IMR-90 (cell line): Measurements from ENCODE around the gene RAPGEF2. TPM values are rescaled to one million over a fixed set of nuclear protein-coding genes. Genes with fewer than 3 reads are reported as not detected.

ENCODE experiments used
- ATAC-seq: fragments of 200-7000 bp; cut with Tn5 transposase; 2 replicates; pipeline ENCODE4 v1.9.1; 2020; ENCODE audit warnings: low read depth, mild to moderate bottlenecking, moderate library complexity
- BruUV-seq: library from RNA; stranded (reverse); fragments of 400-500 nt; replicated peaks from 2 replicates; lab custom pipeline; 2021; lab: Mats Ljungman, UMichigan
- CTCF ChIA-PET: fragments of 300-600 bp; formaldehyde crosslinking; extraction: SDS; loops from one replicate; lab custom pipeline; 2021; ENCODE audit warnings: antibody characterized with exemption; lab: Yijun Ruan, JAX
- POLR2A ChIA-PET: fragments of 300-600 bp; sonication (Branson Sonifier 250); formaldehyde crosslinking; loops from one replicate; lab custom pipeline; 2022; ENCODE audit warnings: antibody characterized with exemption; ENCODE audit not compliant: unreplicated experiment; lab: Charles Lee
- DNase-seq: peaks from one replicate; pipeline ENCODE4 v3.0.0; 2013
- H2AFZ ChIP-seq: replicated peaks from 2 replicates; pipeline ENCODE3; 2013; ENCODE audit warnings: low read length, mild to moderate bottlenecking; ENCODE audit not compliant: poor library complexity
- H2AK5ac ChIP-seq: 2 replicates; pipeline ENCODE4 v1.6.1; 2013; ENCODE audit warnings: low read depth, low read length, inconsistent platforms
- H2AK9ac ChIP-seq: replicated peaks from 2 replicates; pipeline ENCODE3; 2013; ENCODE audit warnings: mild to moderate bottlenecking, low read depth, low read length, moderate library complexity; ENCODE audit not compliant: poor library complexity
- H2BK120ac ChIP-seq: 2 replicates; pipeline ENCODE4 v1.6.1; 2013; ENCODE audit warnings: low read depth, low read length, inconsistent platforms
- H2BK15ac ChIP-seq: 3 replicates; pipeline ENCODE4 v1.6.1; 2013; ENCODE audit warnings: low read depth, low read length, inconsistent platforms
- H2BK20ac ChIP-seq: 2 replicates; pipeline ENCODE4 v1.6.1; 2013; ENCODE audit warnings: low read depth, mild to moderate bottlenecking, inconsistent platforms, low read length, moderate library complexity
- H2BK5ac ChIP-seq: 2 replicates; pipeline ENCODE4 v1.6.1; 2013; ENCODE audit warnings: mild to moderate bottlenecking, low read depth, low read length, inconsistent platforms; ENCODE audit not compliant: poor library complexity, severe bottlenecking
- H3K14ac ChIP-seq: replicated peaks from 2 replicates; pipeline ENCODE4 v1.6.1; 2013; ENCODE audit warnings: low read depth, low read length, inconsistent platforms
- H3K18ac ChIP-seq: 2 replicates; pipeline ENCODE4 v1.6.1; 2013; ENCODE audit warnings: low read depth, low read length, control low read depth
- H3K23ac ChIP-seq: 2 replicates; pipeline ENCODE4 v1.6.1; 2013; ENCODE audit warnings: low read depth, low read length, inconsistent platforms
- H3K27ac ChIP-seq: 2 replicates; pipeline ENCODE4 v1.5.1; 2013; ENCODE audit warnings: mild to moderate bottlenecking, control low read depth, low read length; ENCODE audit not compliant: insufficient read depth
- H3K27me3 ChIP-seq: 2 replicates; pipeline ENCODE4 v1.6.1; 2013; ENCODE audit warnings: low read length; ENCODE audit not compliant: control insufficient read depth, insufficient read depth
- H3K36me3 ChIP-seq: 2 replicates; pipeline ENCODE4 v1.6.1; 2013; ENCODE audit warnings: low read length, mixed read lengths; ENCODE audit not compliant: control insufficient read depth, insufficient read depth
- H3K4ac ChIP-seq: 2 replicates; pipeline ENCODE4 v1.6.1; 2013; ENCODE audit warnings: low read depth, low read length, inconsistent platforms
- H3K4me1 ChIP-seq: 2 replicates; pipeline ENCODE4 v1.6.1; 2013; ENCODE audit warnings: low read length, mixed read lengths; ENCODE audit not compliant: control insufficient read depth, insufficient read depth
- H3K4me2 ChIP-seq: 2 replicates; pipeline ENCODE4 v1.6.1; 2013; ENCODE audit warnings: low read depth, mild to moderate bottlenecking, control low read depth, low read length, moderate library complexity
- H3K4me3 ChIP-seq: 2 replicates; pipeline ENCODE4 v1.5.1; 2013; ENCODE audit warnings: low read depth, mild to moderate bottlenecking, control low read depth, low read length, moderate library complexity; ENCODE audit not compliant: insufficient read depth
- H3K56ac ChIP-seq: 2 replicates; pipeline ENCODE4 v1.6.1; 2013; ENCODE audit warnings: low read length, inconsistent platforms; ENCODE audit not compliant: insufficient read depth; ENCODE audit errors: extremely low read depth
- H3K79me1 ChIP-seq, 2 experiments: 2 replicates each; pipeline ENCODE4 v1.6.1; 2013; ENCODE audit warnings: low read length in 2 of 2, inconsistent platforms in 1 of 2, low read depth in 1 of 2
- H3K9ac ChIP-seq: 2 replicates; pipeline ENCODE4 v1.6.1; 2013; ENCODE audit warnings: low read depth, low read length, control low read depth
- H3K9me1 ChIP-seq: 2 replicates; pipeline ENCODE4 v1.6.1; 2013; ENCODE audit warnings: low read length, inconsistent platforms; ENCODE audit not compliant: insufficient read depth
- H3K9me3 ChIP-seq: 2 replicates; pipeline ENCODE4 v1.6.1; 2013; ENCODE audit warnings: low read length; ENCODE audit not compliant: control insufficient read depth, insufficient read depth
- H4K20me1 ChIP-seq: 2 replicates; pipeline ENCODE4 v1.6.1; 2013; ENCODE audit warnings: low read length, inconsistent platforms; ENCODE audit not compliant: insufficient read depth
- H4K5ac ChIP-seq: 2 replicates; pipeline ENCODE4 v1.6.1; 2013; ENCODE audit warnings: mild to moderate bottlenecking, low read depth, low read length, control low read depth
- H4K8ac ChIP-seq, 2 experiments: 2 replicates each; pipeline ENCODE4 v1.6.1; 2013; ENCODE audit warnings: low read depth in 2 of 2, low read length in 2 of 2, control low read depth in 1 of 2, inconsistent platforms in 1 of 2
- H4K91ac ChIP-seq: 2 replicates; pipeline ENCODE4 v1.6.1; 2013; ENCODE audit warnings: low read depth, low read length, inconsistent platforms; ENCODE audit not compliant: insufficient read depth
- BHLHE40 ChIP-seq: fragments of 150-350 bp; IDR thresholded peaks from 2 replicates; pipeline ENCODE4 v1.6.1; 2016; ENCODE audit warnings: mild to moderate bottlenecking, low read depth, low read length
- MXI1 ChIP-seq: IDR thresholded peaks from 2 replicates; pipeline ENCODE4 v1.6.1; 2012; ENCODE audit warnings: low read depth, mild to moderate bottlenecking, low read length, moderate library complexity, borderline replicate concordance
- POLR2A ChIP-seq: IDR thresholded peaks from 2 replicates; pipeline ENCODE4 v1.6.1; 2012; ENCODE audit warnings: mild to moderate bottlenecking, low read depth, low read length
- RAD21 ChIP-seq: IDR thresholded peaks from 2 replicates; pipeline ENCODE4 v1.6.1; 2012; ENCODE audit warnings: low read length, improper control_type of control experiment
- RCOR1 ChIP-seq: IDR thresholded peaks from 2 replicates; pipeline ENCODE4 v1.6.1; 2012; ENCODE audit warnings: mild to moderate bottlenecking, low read length, improper control_type of control experiment; ENCODE audit not compliant: insufficient replicate concordance
- RFX5 ChIP-seq: IDR thresholded peaks from 2 replicates; pipeline ENCODE4 v1.8.0; 2012; ENCODE audit warnings: low read depth, mild to moderate bottlenecking, low read length, moderate library complexity
- SMC3 ChIP-seq: fragments of 150-350 bp; IDR thresholded peaks from 2 replicates; pipeline ENCODE4 v1.6.1; 2016; ENCODE audit warnings: low read depth, mild to moderate bottlenecking, antibody characterized with exemption, low read length, moderate library complexity
- WGBS, 2 experiments: methylation state at CpG; one replicate each; pipeline versions ENCODE4 v1.1.5 to v1.1.7; 2013; ENCODE audit warnings: missing lambda C conversion rate in 2 of 2; ENCODE audit not compliant: insufficient read length in 1 of 2; ENCODE audit errors: extremely low coverage in 2 of 2; 5-methylcytosine and 5-hydroxymethylcytosine counted together
- dilution Hi-C: fragments of 300-500 bp; cut with HindIII; formaldehyde crosslinking; loops from one replicate; pipeline ENCODE4 v1.14.3; 2018; ENCODE audit warnings: low sequenced_read_pairs; ENCODE audit not compliant: unreplicated experiment
- in situ Hi-C: fragments of 300-500 bp; cut with MboI; formaldehyde crosslinking; loops from 3 replicates; pipeline ENCODE4 v1.14.3; 2019; ENCODE audit warnings: low sequenced_read_pairs, inconsistent platforms, mixed read lengths
- intact Hi-C: fragments of 100-400 bp; cut with micrococcal nuclease; formaldehyde crosslinking; loops from 2 replicates; pipeline ENCODE4 v1.10.0; 2022
- polyA plus RNA-seq, 3 experiments: library from polyadenylated mRNA; depleted of rRNA; stranded (reverse); fragments of >200 nt; gene quantifications; 2 replicates each; pipeline ENCODE4 v1.2.3, GENCODE V29; 2012; ENCODE audit warnings: low replicate concordance in 1 of 3
- total RNA-seq: library from RNA; depleted of rRNA; stranded (reverse); fragments of >200 nt; gene quantifications from 2 replicates; pipeline ENCODE4 v1.2.3, GENCODE V29; 2012
- TF ChIP-seq, protein P1 (sequence below): conservative IDR thresholded peaks from 2 replicates; pipeline ENCODE4 v1.5.1; 2012; ENCODE audit warnings: mild to moderate bottlenecking, low read depth, low read length, improper control_type of control experiment
- TF ChIP-seq, protein P2 (sequence below): fragments of 150-350 bp; IDR thresholded peaks from 2 replicates; pipeline ENCODE4 v1.6.1; 2016; ENCODE audit warnings: low read depth, mild to moderate bottlenecking, low read length, moderate library complexity, borderline replicate concordance

The RAPGEF2 gene
- total and polyA plus RNA-seq, 2 of the 4 experiments (the other 2 are of a cell fraction): 27.6 to 109 TPM

DNA sequence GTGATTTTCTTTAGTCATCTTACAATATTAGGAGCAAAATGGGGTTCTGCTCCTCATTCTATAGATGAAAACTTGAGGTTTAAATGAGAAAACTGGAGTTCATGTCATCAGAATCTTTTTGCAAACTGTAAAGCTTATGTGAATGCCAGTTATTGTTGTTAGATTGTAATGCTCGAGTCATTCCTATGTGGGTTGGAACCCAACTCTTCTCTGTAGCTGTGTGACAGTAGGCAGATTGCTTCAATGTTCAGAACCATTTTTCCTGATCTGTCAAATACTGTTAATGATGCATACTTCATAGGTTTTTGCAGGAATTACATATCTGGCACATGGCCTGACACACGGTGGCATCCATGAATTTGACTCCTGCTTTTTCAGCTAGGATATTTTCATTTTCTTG, 178.9 kb downstream of the RAPGEF2 start:
- Histone ChIP-seq H2BK15ac (no peak overlapping the region), H3K18ac (peak overlapping the region; percentile 52; the same call in 1 of the 2 replicates), H2AK5ac (no peak overlapping the region), H4K20me1 (no peaks in the 10 kb centered on the region), H4K8ac (peak overlapping the region in 1 of 2 experiments; percentile 2; a peak in 1 of 4 replicates), H3K14ac (0 out of 2 replicates have a peak overlapping the region, but pooled peaks have one; percentile 33), H3K27me3 (no peaks in the 10 kb centered on the region), H2AK9ac (peak overlapping the region; percentile 48), H3K4ac (peak overlapping the region; percentile 1; the same call in 1 of the 2 replicates), H3K9ac (no peak overlapping the region), H2BK20ac (no peak overlapping the region), H3K4me3 (no peak overlapping the region), H2AFZ (no peak overlapping the region), H3K79me1 (peaks cover 23 to 50% of the 10 kb centered on the region in 2 experiments), H3K4me1 (peaks cover 7% of the 10 kb centered on the region), H4K91ac (no peak overlapping the region), H3K27ac (no peak overlapping the region), H2BK120ac (no peak overlapping the region), H3K56ac (no peak overlapping the region), H3K9me3 (no peaks in the 10 kb centered on the region), H4K5ac (peak overlapping the region; percentile 38; the same call in 1 of the 2 replicates), H2BK5ac (peak overlapping the region; percentile 52), H3K36me3 (no peaks in the 10 kb centered on the region; the same call in 1 of the 2 replicates), H3K9me1 (0 out of 2 replicates have a peak, but pooled peaks cover 3% of the 10 kb centered on the region), H3K4me2 (peak overlapping the region; percentile 46; the same call in 1 of the 2 replicates), H3K23ac (no peak overlapping the region)
- dilution Hi-C loops (no loop called here), intact Hi-C loops (no loop called here), in situ Hi-C loops (no loop called here)
- CTCF ChIA-PET: no interaction called here
- peak; percentile 43; the same call in 1 of the 2 replicates for ATAC-seq
- DNase-seq: peak; percentile 46
- POLR2A ChIA-PET: no interaction called here
- BruUV-seq: no TSS peak
- TF ChIP-seq BHLHE40 (no peak), RFX5 (no peak), MXI1 (no peak), RAD21 (no peak), SMC3 (no peak), RCOR1 (no peak), POLR2A (no peak)
- TF ChIP-seq, protein P1, sequence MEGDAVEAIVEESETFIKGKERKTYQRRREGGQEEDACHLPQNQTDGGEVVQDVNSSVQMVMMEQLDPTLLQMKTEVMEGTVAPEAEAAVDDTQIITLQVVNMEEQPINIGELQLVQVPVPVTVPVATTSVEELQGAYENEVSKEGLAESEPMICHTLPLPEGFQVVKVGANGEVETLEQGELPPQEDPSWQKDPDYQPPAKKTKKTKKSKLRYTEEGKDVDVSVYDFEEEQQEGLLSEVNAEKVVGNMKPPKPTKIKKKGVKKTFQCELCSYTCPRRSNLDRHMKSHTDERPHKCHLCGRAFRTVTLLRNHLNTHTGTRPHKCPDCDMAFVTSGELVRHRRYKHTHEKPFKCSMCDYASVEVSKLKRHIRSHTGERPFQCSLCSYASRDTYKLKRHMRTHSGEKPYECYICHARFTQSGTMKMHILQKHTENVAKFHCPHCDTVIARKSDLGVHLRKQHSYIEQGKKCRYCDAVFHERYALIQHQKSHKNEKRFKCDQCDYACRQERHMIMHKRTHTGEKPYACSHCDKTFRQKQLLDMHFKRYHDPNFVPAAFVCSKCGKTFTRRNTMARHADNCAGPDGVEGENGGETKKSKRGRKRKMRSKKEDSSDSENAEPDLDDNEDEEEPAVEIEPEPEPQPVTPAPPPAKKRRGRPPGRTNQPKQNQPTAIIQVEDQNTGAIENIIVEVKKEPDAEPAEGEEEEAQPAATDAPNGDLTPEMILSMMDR: no peak
- TF ChIP-seq, protein P2, sequence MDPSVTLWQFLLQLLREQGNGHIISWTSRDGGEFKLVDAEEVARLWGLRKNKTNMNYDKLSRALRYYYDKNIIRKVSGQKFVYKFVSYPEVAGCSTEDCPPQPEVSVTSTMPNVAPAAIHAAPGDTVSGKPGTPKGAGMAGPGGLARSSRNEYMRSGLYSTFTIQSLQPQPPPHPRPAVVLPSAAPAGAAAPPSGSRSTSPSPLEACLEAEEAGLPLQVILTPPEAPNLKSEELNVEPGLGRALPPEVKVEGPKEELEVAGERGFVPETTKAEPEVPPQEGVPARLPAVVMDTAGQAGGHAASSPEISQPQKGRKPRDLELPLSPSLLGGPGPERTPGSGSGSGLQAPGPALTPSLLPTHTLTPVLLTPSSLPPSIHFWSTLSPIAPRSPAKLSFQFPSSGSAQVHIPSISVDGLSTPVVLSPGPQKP: no peak
- 29% methylated on average over 1 of the region's 2 CpGs; no CpG with 5 or more reads in 1 of the 2 experiments for WGBS, 2 experiments
